Measurements from ENCODE around the gene PNPLA5.
A peak's percentile ranks its signal among the peaks of the same experiment; 100 is the strongest.

Gene PNPLA5

GRCh38 chr22:43886231-43886630, 5.6 kb downstream of the PNPLA5 start:
- Histone ChIP-seq H3K4ac (ENCODE audit: low read depth in 1 of 2, low read length in 2 of 2) (no peak overlapping the region), H3K4me3 (ENCODE audit: insufficient read depth in 1 of 2, low read depth in 1 of 2, low read length in 2 of 2) (no peak overlapping the region), H3K14ac (ENCODE audit: low read length in 2 of 2) (no peak overlapping the region), H3K4me2 (ENCODE audit: low read length, poor library complexity, severe bottlenecking) (no peak overlapping the region), H4K8ac (ENCODE audit: low read length) (no peak overlapping the region), H3K23ac (ENCODE audit: low read length in 2 of 2) (no peak overlapping the region), H3K9me3 (ENCODE audit: control insufficient read depth, low read length) (peaks cover 5% of the 10 kb centered on the region), H3K36me3 (ENCODE audit: control insufficient read depth in 1 of 2, insufficient read depth in 2 of 2, low read depth in 1 of 2, low read length in 2 of 2) (no peaks in the 10 kb centered on the region), H2BK5ac (ENCODE audit: low read depth, low read length, poor library complexity, severe bottlenecking) (no peak overlapping the region), H4K91ac (ENCODE audit: low read length) (no peak overlapping the region), H2AFZ (ENCODE audit: low read depth, low read length) (no peak overlapping the region), H2BK12ac (ENCODE audit: low read length in 2 of 2) (no peak overlapping the region), H3K27me3 (ENCODE audit: control insufficient read depth in 1 of 2, insufficient read depth in 1 of 2, low read length in 2 of 2) (peaks cover 49 to 56% of the 10 kb centered on the region in 2 experiments), H3K27ac (ENCODE audit: low read length, poor library complexity, severe bottlenecking) (no peak overlapping the region), H3K79me1 (replicated peaks; ENCODE audit: low read length, poor library complexity, severe bottlenecking) (no peaks in the 10 kb centered on the region), H2BK15ac (ENCODE audit: low read depth, poor library complexity, severe bottlenecking) (no peak overlapping the region), H3K18ac (ENCODE audit: low read depth in 1 of 2, low read length in 2 of 2) (no peak overlapping the region), H2AK5ac (ENCODE audit: low read length, severe bottlenecking) (no peak overlapping the region), H3K9ac (ENCODE audit: low read length) (no peak overlapping the region), H2BK120ac (ENCODE audit: low read depth, low read length) (no peak overlapping the region), H3K4me1 (ENCODE audit: control insufficient read depth, insufficient read depth, low read depth, low read length) (peaks cover 7% of the 10 kb centered on the region)
- no peak for DNase-seq
- 71% methylated on average over 8 of the region's 8 CpGs for WGBS

GRCh38 chr22:43885786-43886185, 6.0 kb downstream of the PNPLA5 start:
- Histone ChIP-seq H3K79me1 (replicated peaks; ENCODE audit: low read length, poor library complexity, severe bottlenecking) (no peaks in the 10 kb centered on the region), H2AFZ (ENCODE audit: low read depth, low read length) (no peak overlapping the region), H4K91ac (ENCODE audit: low read length) (no peak overlapping the region), H3K4me2 (ENCODE audit: low read length, poor library complexity, severe bottlenecking) (no peak overlapping the region), H3K18ac (ENCODE audit: low read depth in 1 of 2, low read length in 2 of 2) (no peak overlapping the region), H3K27me3 (ENCODE audit: control insufficient read depth in 1 of 2, insufficient read depth in 1 of 2, low read length in 2 of 2) (peaks cover 45 to 56% of the 10 kb centered on the region in 2 experiments), H3K36me3 (ENCODE audit: control insufficient read depth in 1 of 2, insufficient read depth in 2 of 2, low read depth in 1 of 2, low read length in 2 of 2) (no peaks in the 10 kb centered on the region), H3K4me1 (ENCODE audit: control insufficient read depth, insufficient read depth, low read depth, low read length) (peaks cover 2% of the 10 kb centered on the region), H3K9me3 (ENCODE audit: control insufficient read depth, low read length) (peaks cover 5% of the 10 kb centered on the region), H2BK120ac (ENCODE audit: low read depth, low read length) (no peak overlapping the region), H3K9ac (ENCODE audit: low read length) (no peak overlapping the region), H2BK12ac (ENCODE audit: low read length in 2 of 2) (no peak overlapping the region), H3K23ac (ENCODE audit: low read length in 2 of 2) (no peak overlapping the region), H3K14ac (ENCODE audit: low read length in 2 of 2) (no peak overlapping the region), H3K4ac (ENCODE audit: low read depth in 1 of 2, low read length in 2 of 2) (no peak overlapping the region), H2AK5ac (ENCODE audit: low read length, severe bottlenecking) (no peak overlapping the region), H3K4me3 (ENCODE audit: insufficient read depth in 1 of 2, low read depth in 1 of 2, low read length in 2 of 2) (no peak overlapping the region), H2BK15ac (ENCODE audit: low read depth, poor library complexity, severe bottlenecking) (no peak overlapping the region), H3K27ac (ENCODE audit: low read length, poor library complexity, severe bottlenecking) (no peak overlapping the region), H2BK5ac (ENCODE audit: low read depth, low read length, poor library complexity, severe bottlenecking) (no peak overlapping the region), H4K8ac (ENCODE audit: low read length) (no peak overlapping the region)
- 84% methylated on average over 6 of the region's 6 CpGs for WGBS
- DNase-seq, result no peak

- H2AK5ac ChIP-seq (ENCODE audit: low read length, severe bottlenecking), result no peak overlapping the region
- no peaks in the 10 kb centered on the region for H3K36me3 ChIP-seq (ENCODE audit: control insufficient read depth in 1 of 2, insufficient read depth in 2 of 2, low read depth in 1 of 2, low read length in 2 of 2)
- no peak overlapping the region for H3K4me2 ChIP-seq (ENCODE audit: low read length, poor library complexity, severe bottlenecking)
- H2BK5ac ChIP-seq (ENCODE audit: low read depth, low read length, poor library complexity, severe bottlenecking), result no peak overlapping the region
- DNase-seq, result no peak
- H3K9ac ChIP-seq (ENCODE audit: low read length), result no peak overlapping the region
- peaks cover 2% of the 10 kb centered on the region for H3K4me1 ChIP-seq (ENCODE audit: control insufficient read depth, insufficient read depth, low read depth, low read length)
- peaks cover 40 to 55% of the 10 kb centered on the region in 2 experiments for H3K27me3 ChIP-seq (ENCODE audit: control insufficient read depth in 1 of 2, insufficient read depth in 1 of 2, low read length in 2 of 2)
- no peak overlapping the region for H3K4ac ChIP-seq (ENCODE audit: low read depth in 1 of 2, low read length in 2 of 2)
- no peak overlapping the region for H4K8ac ChIP-seq (ENCODE audit: low read length)
- H3K14ac ChIP-seq (ENCODE audit: low read length in 2 of 2), result no peak overlapping the region
- no peak overlapping the region for H3K18ac ChIP-seq (ENCODE audit: low read depth in 1 of 2, low read length in 2 of 2)
- whole genome bisulfite sequencing, result 65% methylated on average over 7 of the region's 7 CpGs
- no peak overlapping the region for H2AFZ ChIP-seq (ENCODE audit: low read depth, low read length)
- H3K27ac ChIP-seq (ENCODE audit: low read length, poor library complexity, severe bottlenecking), result no peak overlapping the region
- H3K23ac ChIP-seq (ENCODE audit: low read length in 2 of 2), result no peak overlapping the region
- no peaks in the 10 kb centered on the region for H3K79me1 ChIP-seq (replicated peaks; ENCODE audit: low read length, poor library complexity, severe bottlenecking)
- no peak overlapping the region for H2BK120ac ChIP-seq (ENCODE audit: low read depth, low read length)
- peaks cover 5% of the 10 kb centered on the region for H3K9me3 ChIP-seq (ENCODE audit: control insufficient read depth, low read length)
- no peak overlapping the region for H3K4me3 ChIP-seq (ENCODE audit: insufficient read depth in 1 of 2, low read depth in 1 of 2, low read length in 2 of 2)
- no peak overlapping the region for H2BK12ac ChIP-seq (ENCODE audit: low read length in 2 of 2)
- H2BK15ac ChIP-seq (ENCODE audit: low read depth, poor library complexity, severe bottlenecking), result no peak overlapping the region
- no peak overlapping the region for H4K91ac ChIP-seq (ENCODE audit: low read length)
Observed at GRCh38 chr22:43885319-43885671, 6.5 kb downstream of the PNPLA5 start.

GRCh38 chr22:43884600-43885318, 7.1 kb downstream of the PNPLA5 start:
- 32% methylated on average over 15 of the region's 18 CpGs for WGBS
- DNase-seq, result peak; percentile 38
- H3K27me3 ChIP-seq (ENCODE audit: control insufficient read depth in 1 of 2, insufficient read depth in 1 of 2, low read length in 2 of 2), result peaks cover 35 to 55% of the 10 kb centered on the region in 2 experiments
- H3K9me3 ChIP-seq (ENCODE audit: control insufficient read depth, low read length), result peaks cover 5% of the 10 kb centered on the region
- no peak overlapping the region for H2AK5ac ChIP-seq (ENCODE audit: low read length, severe bottlenecking)
- no peaks in the 10 kb centered on the region for H3K36me3 ChIP-seq (ENCODE audit: control insufficient read depth in 1 of 2, insufficient read depth in 2 of 2, low read depth in 1 of 2, low read length in 2 of 2)
- H3K4ac ChIP-seq (ENCODE audit: low read depth in 1 of 2, low read length in 2 of 2), result no peak overlapping the region
- no peak overlapping the region for H3K9ac ChIP-seq (ENCODE audit: low read length)
- H2BK15ac ChIP-seq (ENCODE audit: low read depth, poor library complexity, severe bottlenecking), result no peak overlapping the region
- no peak overlapping the region for H4K91ac ChIP-seq (ENCODE audit: low read length)
- no peak overlapping the region for H3K23ac ChIP-seq (ENCODE audit: low read length in 2 of 2)
- H3K79me1 ChIP-seq (replicated peaks; ENCODE audit: low read length, poor library complexity, severe bottlenecking), result no peaks in the 10 kb centered on the region
- no peak overlapping the region for H2AFZ ChIP-seq (ENCODE audit: low read depth, low read length)
- no peak overlapping the region for H2BK12ac ChIP-seq (ENCODE audit: low read length in 2 of 2)
- H3K18ac ChIP-seq (ENCODE audit: low read depth in 1 of 2, low read length in 2 of 2), result no peak overlapping the region
- no peak overlapping the region for H4K8ac ChIP-seq (ENCODE audit: low read length)
- no peak overlapping the region for H3K4me3 ChIP-seq (ENCODE audit: insufficient read depth in 1 of 2, low read depth in 1 of 2, low read length in 2 of 2)
- no peak overlapping the region for H2BK5ac ChIP-seq (ENCODE audit: low read depth, low read length, poor library complexity, severe bottlenecking)
- H2BK120ac ChIP-seq (ENCODE audit: low read depth, low read length), result no peak overlapping the region
- H3K4me2 ChIP-seq (ENCODE audit: low read length, poor library complexity, severe bottlenecking), result no peak overlapping the region
- no peak overlapping the region for H3K14ac ChIP-seq (ENCODE audit: low read length in 2 of 2)
- H3K27ac ChIP-seq (ENCODE audit: low read length, poor library complexity, severe bottlenecking), result no peak overlapping the region
- peaks cover 2% of the 10 kb centered on the region for H3K4me1 ChIP-seq (ENCODE audit: control insufficient read depth, insufficient read depth, low read depth, low read length)
